Fibroblast of lung (primary cell): ENCODE data around the gene FAM107A. TPM values are rescaled to one million over a fixed set of nuclear protein-coding genes. Genes with fewer than 3 reads are reported as not detected.

Source experiments
- DNase-seq, 2 donors: peaks; one replicate each; pipeline versions ENCODE4 v3.0.0 to v3.0.0-alpha.2; 2010; ENCODE audit warnings: low read depth in 2 of 2
- H2AFZ ChIP-seq: 2 replicates; pipeline ENCODE4 v1.5.1; 2012; ENCODE audit warnings: low read length, control low read depth, inconsistent platforms
- H3K27ac ChIP-seq: 2 replicates; pipeline ENCODE4 v1.5.1; 2011; ENCODE audit warnings: low read length, control low read depth; ENCODE audit not compliant: insufficient read depth
- H3K27me3 ChIP-seq: 2 replicates; pipeline ENCODE4 v1.5.1; 2011; ENCODE audit warnings: mild to moderate bottlenecking, low read length; ENCODE audit not compliant: control insufficient read depth, insufficient read depth
- H3K36me3 ChIP-seq: 2 replicates; pipeline ENCODE4 v1.5.1; 2011; ENCODE audit warnings: low read length; ENCODE audit not compliant: control insufficient read depth, insufficient read depth
- H3K4me1 ChIP-seq: 2 replicates; pipeline ENCODE4 v1.5.1; 2011; ENCODE audit warnings: low read length; ENCODE audit not compliant: control insufficient read depth, insufficient read depth; ENCODE audit errors: extremely low read depth
- H3K4me2 ChIP-seq: 2 replicates; pipeline ENCODE4 v1.5.1; 2011; ENCODE audit warnings: low read length, control low read depth; ENCODE audit not compliant: insufficient read depth; ENCODE audit errors: extremely low read depth
- H3K4me3 ChIP-seq, 4 experiments: fragments of 200-600 bp in 1 of 4; sonication (generic) in 1 of 4; replicated peaks in 1 of 4; 2 replicates each; pipeline ENCODE4 v1.5.1; 2011 to 2016; ENCODE audit warnings: low read length in 4 of 4, low read depth in 3 of 4, mild to moderate bottlenecking in 3 of 4, control low read depth in 2 of 4, inconsistent platforms in 1 of 4, mixed read lengths in 1 of 4; ENCODE audit not compliant: insufficient read depth in 1 of 4; ENCODE audit errors: control extremely low read depth in 1 of 4
- H3K79me2 ChIP-seq: 2 replicates; pipeline ENCODE4 v1.5.1; 2012; ENCODE audit warnings: mild to moderate bottlenecking, low read length, inconsistent platforms; ENCODE audit not compliant: control insufficient read depth, insufficient read depth
- H3K9ac ChIP-seq: 2 replicates; pipeline ENCODE4 v1.5.1; 2011; ENCODE audit warnings: mild to moderate bottlenecking, low read length, control low read depth; ENCODE audit not compliant: insufficient read depth
- H3K9me3 ChIP-seq: 2 replicates; pipeline ENCODE4 v1.5.1; 2012; ENCODE audit warnings: low read depth, low read length; ENCODE audit not compliant: control insufficient read depth, insufficient read depth
- H4K20me1 ChIP-seq: 2 replicates; pipeline ENCODE4 v1.5.1; 2011; ENCODE audit warnings: low read length; ENCODE audit not compliant: control insufficient read depth, insufficient read depth; ENCODE audit errors: extremely low read depth
- EZH2 ChIP-seq: IDR thresholded peaks from 2 replicates; pipeline ENCODE4 v1.5.1; 2012; ENCODE audit warnings: low read length, control low read depth, mild to moderate bottlenecking; ENCODE audit errors: missing control alignments
- polyA plus RNA-seq, 2 donors: library from polyadenylated mRNA; depleted of rRNA in 1 of 2; stranded (reverse) in 1 of 2; unstranded in 1 of 2; fragments of >200 nt; gene quantifications; 2 replicates each; pipeline ENCODE4 v1.2.1, GENCODE V29; 2011 to 2012; ENCODE audit warnings: missing spikeins in 1 of 2
- total RNA-seq: library from RNA; depleted of rRNA; stranded (reverse); fragments of >200 nt; gene quantifications from 2 replicates; pipeline ENCODE4 v1.2.1, GENCODE V29; 2014
- TF ChIP-seq, protein P1 (sequence below), 2 donors: IDR thresholded peaks in 1 of 2; conservative IDR thresholded peaks in 1 of 2; 1 replicate in 1 of 2; 2 replicates in 1 of 2; pipeline ENCODE4 v1.5.1; 2011 to 2012; ENCODE audit warnings: low read length in 2 of 2, control low read depth in 1 of 2, inconsistent platforms in 1 of 2, low read depth in 1 of 2, mild to moderate bottlenecking in 1 of 2

FAM107A gene
- total and polyA plus RNA-seq, 2 donors (not counting 1 experiment from before 2014, with no cell fraction given) = under 0.01 to 0.16 TPM

DNA sequence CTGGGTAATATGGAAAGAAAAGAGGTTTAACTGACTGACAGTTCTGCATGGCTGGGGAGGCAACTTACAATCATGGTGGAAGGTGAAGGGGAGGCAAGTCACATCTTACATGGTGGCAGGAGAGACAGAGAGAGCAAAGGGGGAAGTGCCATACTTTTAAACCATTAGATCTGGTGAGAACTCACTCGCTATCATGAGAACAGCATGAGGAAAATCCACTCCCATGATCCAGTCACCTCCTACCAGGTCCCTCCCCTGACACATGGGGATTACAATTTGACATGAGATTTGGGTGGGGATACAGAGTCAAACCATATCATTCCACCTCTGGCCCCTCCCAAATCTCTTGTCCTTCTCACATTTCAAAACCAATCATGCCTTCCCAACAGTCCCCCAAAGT lies 24.2 kb downstream of the FAM107A start:
- no peaks in the 10 kb centered on the region for H3K79me2 ChIP-seq
- H3K9ac ChIP-seq = no peak overlapping the region
- no peak for TF ChIP-seq EZH2
- TF ChIP-seq, protein P1, sequence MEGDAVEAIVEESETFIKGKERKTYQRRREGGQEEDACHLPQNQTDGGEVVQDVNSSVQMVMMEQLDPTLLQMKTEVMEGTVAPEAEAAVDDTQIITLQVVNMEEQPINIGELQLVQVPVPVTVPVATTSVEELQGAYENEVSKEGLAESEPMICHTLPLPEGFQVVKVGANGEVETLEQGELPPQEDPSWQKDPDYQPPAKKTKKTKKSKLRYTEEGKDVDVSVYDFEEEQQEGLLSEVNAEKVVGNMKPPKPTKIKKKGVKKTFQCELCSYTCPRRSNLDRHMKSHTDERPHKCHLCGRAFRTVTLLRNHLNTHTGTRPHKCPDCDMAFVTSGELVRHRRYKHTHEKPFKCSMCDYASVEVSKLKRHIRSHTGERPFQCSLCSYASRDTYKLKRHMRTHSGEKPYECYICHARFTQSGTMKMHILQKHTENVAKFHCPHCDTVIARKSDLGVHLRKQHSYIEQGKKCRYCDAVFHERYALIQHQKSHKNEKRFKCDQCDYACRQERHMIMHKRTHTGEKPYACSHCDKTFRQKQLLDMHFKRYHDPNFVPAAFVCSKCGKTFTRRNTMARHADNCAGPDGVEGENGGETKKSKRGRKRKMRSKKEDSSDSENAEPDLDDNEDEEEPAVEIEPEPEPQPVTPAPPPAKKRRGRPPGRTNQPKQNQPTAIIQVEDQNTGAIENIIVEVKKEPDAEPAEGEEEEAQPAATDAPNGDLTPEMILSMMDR (conservative IDR thresholded peaks at IDR 0.05 in 1 of 2, IDR thresholded peaks at IDR 0.05 in 1 of 2; ENCODE audit: low read depth in 1 of 2, low read length in 2 of 2) = no peak
- no peak overlapping the region for H3K4me3 ChIP-seq
- no peak overlapping the region for H3K27ac ChIP-seq
- no peak overlapping the region for H3K4me2 ChIP-seq
- no peaks in the 10 kb centered on the region for H3K36me3 ChIP-seq
- no peak for DNase-seq
- H3K9me3 ChIP-seq = no peaks in the 10 kb centered on the region
- H3K4me1 ChIP-seq = no peaks in the 10 kb centered on the region
- H4K20me1 ChIP-seq = no peaks in the 10 kb centered on the region
- no peak overlapping the region for H2AFZ ChIP-seq
- H3K27me3 ChIP-seq = no peaks in the 10 kb centered on the region

DNA sequence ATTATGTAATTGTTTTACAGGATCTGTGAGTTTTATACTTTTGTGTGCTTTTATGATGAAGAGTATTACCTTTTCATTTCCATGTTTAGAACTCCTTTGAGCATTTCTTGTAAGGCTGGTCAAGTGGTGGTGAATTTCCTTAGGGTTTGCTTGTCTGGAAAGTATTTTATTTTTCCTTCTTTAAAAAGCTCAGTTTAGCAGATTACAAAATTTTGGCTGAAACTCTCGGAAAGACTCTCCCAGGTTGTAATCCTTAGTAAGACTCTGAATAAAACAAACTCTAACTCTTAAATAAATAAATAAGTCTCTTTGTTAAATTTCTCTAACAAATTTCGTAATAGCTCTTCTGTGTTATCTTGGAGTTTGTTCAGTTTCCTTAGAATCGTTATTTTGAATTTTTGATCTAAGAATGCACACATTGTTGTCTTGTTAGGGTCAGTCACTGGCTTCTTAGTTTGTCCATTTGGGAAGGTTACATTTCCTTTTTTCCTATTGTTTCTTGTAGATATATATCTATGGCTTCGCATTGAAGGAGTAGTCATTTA lies 25.5 kb downstream of the FAM107A start:
- TF ChIP-seq, protein P1 (conservative IDR thresholded peaks at IDR 0.05 in 1 of 2, IDR thresholded peaks at IDR 0.05 in 1 of 2; ENCODE audit: low read depth in 1 of 2, low read length in 2 of 2) = no peak
- no peak for TF ChIP-seq EZH2
- Histone ChIP-seq H3K4me1 (no peaks in the 10 kb centered on the region), H3K36me3 (no peaks in the 10 kb centered on the region)

DNA sequence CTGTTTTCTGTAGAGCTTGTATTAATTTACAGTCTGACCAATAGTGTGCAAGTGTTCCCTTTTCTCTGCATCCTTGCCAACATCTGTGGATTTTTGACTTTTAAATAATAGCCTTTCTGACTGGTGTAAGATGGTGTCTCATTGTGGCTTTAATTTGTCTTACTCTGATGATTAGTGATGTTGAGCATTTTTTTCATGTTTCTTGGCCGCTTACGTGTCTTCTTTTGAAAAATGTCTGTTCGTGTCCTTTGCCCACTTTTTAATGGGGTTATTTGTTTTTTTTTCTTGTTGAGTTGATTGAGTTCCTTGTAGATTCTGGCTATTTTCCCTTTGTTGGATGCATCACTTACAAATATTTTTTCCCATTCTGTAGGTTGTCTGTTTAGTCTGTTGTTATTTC lies 32.6 kb downstream of the FAM107A start:
- H3K79me2 ChIP-seq = no peaks in the 10 kb centered on the region
- H3K4me2 ChIP-seq = no peak overlapping the region
- no peak overlapping the region for H3K9ac ChIP-seq
- H3K27ac ChIP-seq = no peak overlapping the region
- no peaks in the 10 kb centered on the region for H3K27me3 ChIP-seq
- TF ChIP-seq EZH2 = no peak
- TF ChIP-seq, protein P1 (conservative IDR thresholded peaks at IDR 0.05 in 1 of 2, IDR thresholded peaks at IDR 0.05 in 1 of 2; ENCODE audit: low read depth in 1 of 2, low read length in 2 of 2) = no peak
- no peak overlapping the region for H2AFZ ChIP-seq
- H3K36me3 ChIP-seq = no peaks in the 10 kb centered on the region
- no peaks in the 10 kb centered on the region for H4K20me1 ChIP-seq
- DNase-seq = peak in 1 of 2 donors; percentile 63
- no peak overlapping the region for H3K4me3 ChIP-seq
- no peaks in the 10 kb centered on the region for H3K9me3 ChIP-seq
- no peaks in the 10 kb centered on the region for H3K4me1 ChIP-seq

More for the DNA sequence above, 25.5 kb downstream of the FAM107A start:
- Histone ChIP-seq H2AFZ (no peak overlapping the region), H4K20me1 (no peaks in the 10 kb centered on the region), H3K4me3 (no peak overlapping the region), H3K4me2 (no peak overlapping the region), H3K79me2 (no peaks in the 10 kb centered on the region), H3K27me3 (no peaks in the 10 kb centered on the region), H3K9me3 (no peaks in the 10 kb centered on the region), H3K27ac (no peak overlapping the region), H3K9ac (no peak overlapping the region)
- DNase-seq = peak in 1 of 2 donors; percentile 26
